WTC11 (cell line): ENCODE data around the gene NPR3. TPM values are rescaled to one million over a fixed set of nuclear protein-coding genes. Genes with fewer than 3 reads are reported as not detected.

Experiments
- ATAC-seq: fragments of 200-7000 bp; cut with Tn5 transposase; 2 replicates; pipeline ENCODE4 v1.10.0; 2021; ENCODE audit warnings: mild to moderate bottlenecking, moderate library complexity
- CTCF ChIA-PET: fragments of 300-600 bp; sonication (Branson Sonifier 250); formaldehyde crosslinking; loops from one replicate; lab custom pipeline; 2021; ENCODE audit warnings: antibody characterized with exemption; lab: Charles Lee
- POLR2A ChIA-PET: fragments of 350-600 bp; sonication (Branson Sonifier 250); formaldehyde crosslinking; loops from one replicate; lab custom pipeline; 2021; ENCODE audit warnings: antibody characterized with exemption; lab: Charles Lee
- DNase-seq: peaks from one replicate; pipeline ENCODE4 v3.0.0; 2021; ENCODE audit warnings: low spot score
- H3K27ac Mint-ChIP-seq: 2 replicates; pipeline ENCODE4 v1.8.0; 2021; ENCODE audit warnings: mixed read lengths
- H3K27me3 Mint-ChIP-seq: 2 replicates; pipeline ENCODE4 v1.8.0; 2021; ENCODE audit warnings: low read depth, mild to moderate bottlenecking, moderate library complexity, mixed read lengths
- H3K36me3 Mint-ChIP-seq: 2 replicates; pipeline ENCODE4 v1.8.0; 2021; ENCODE audit warnings: mixed read lengths
- H3K4me1 Mint-ChIP-seq: 2 replicates; pipeline ENCODE4 v1.8.0; 2022; ENCODE audit warnings: mixed read lengths
- H3K4me3 Mint-ChIP-seq: 2 replicates; pipeline ENCODE4 v1.8.0; 2021; ENCODE audit warnings: mild to moderate bottlenecking, moderate library complexity, mixed read lengths
- H3K9me3 Mint-ChIP-seq: 2 replicates; pipeline ENCODE4 v1.8.0; 2021; ENCODE audit warnings: mixed read lengths
- AFF4 ChIP-seq: sonication (generic); formaldehyde crosslinking; IDR thresholded peaks from 2 replicates; pipeline ENCODE4 v1.8.1; 2023; ENCODE audit warnings: mild to moderate bottlenecking, missing genetic modification reagents, borderline replicate concordance
- ARID4B ChIP-seq: sonication (generic); formaldehyde crosslinking; IDR thresholded peaks from 2 replicates; pipeline ENCODE4 v1.8.0; 2023; ENCODE audit warnings: missing genetic modification reagents, mild to moderate bottlenecking, borderline replicate concordance
- CREM ChIP-seq: sonication (generic); formaldehyde crosslinking; IDR thresholded peaks from 2 replicates; pipeline ENCODE4 v1.8.1; 2022; ENCODE audit warnings: mild to moderate bottlenecking, missing genetic modification reagents, moderate library complexity
- CTCF ChIP-seq: fragments of 200-600 bp; IDR thresholded peaks from 2 replicates; pipeline ENCODE4 v1.8.0; 2022; ENCODE audit warnings: antibody characterized with exemption
- E2F4 ChIP-seq: sonication (generic); formaldehyde crosslinking; IDR thresholded peaks from 2 replicates; pipeline ENCODE4 v1.8.1; 2022; ENCODE audit warnings: low read depth, mild to moderate bottlenecking, moderate library complexity, missing genetic modification reagents, borderline replicate concordance
- EMX1 ChIP-seq: fragments of 250-450 bp; sonication (Bioruptor Pico); IDR thresholded peaks from 2 replicates; pipeline ENCODE4 v1.8.0; 2021; ENCODE audit warnings: mild to moderate bottlenecking
- JUN ChIP-seq: sonication (generic); formaldehyde crosslinking; IDR thresholded peaks from 2 replicates; pipeline ENCODE4 v1.8.0; 2023; ENCODE audit warnings: mild to moderate bottlenecking, missing genetic modification reagents
- NFATC4 ChIP-seq: fragments of 250-450 bp; sonication (Bioruptor Pico); IDR thresholded peaks from 2 replicates; pipeline ENCODE4 v1.9.0; 2021; ENCODE audit warnings: mild to moderate bottlenecking
- NR3C1 ChIP-seq: sonication (generic); formaldehyde crosslinking; conservative IDR thresholded peaks from 2 replicates; pipeline ENCODE4 v1.8.1; 2023; ENCODE audit warnings: low read depth, mild to moderate bottlenecking, missing genetic modification reagents
- OVOL2 ChIP-seq: fragments of 250-450 bp; sonication (Bioruptor Pico); IDR thresholded peaks from 2 replicates; pipeline ENCODE4 v1.9.0; 2021; ENCODE audit warnings: mild to moderate bottlenecking, borderline replicate concordance
- STAT6 ChIP-seq: sonication (generic); formaldehyde crosslinking; conservative IDR thresholded peaks from 2 replicates; pipeline ENCODE4 v1.8.1; 2023; ENCODE audit warnings: mild to moderate bottlenecking, low read depth, missing genetic modification reagents, moderate library complexity
- TEAD1 ChIP-seq: sonication (generic); formaldehyde crosslinking; IDR thresholded peaks from 2 replicates; pipeline ENCODE4 v1.8.0; 2022; ENCODE audit warnings: mild to moderate bottlenecking, missing genetic modification reagents
- ZNF138 ChIP-seq: sonication (generic); formaldehyde crosslinking; conservative IDR thresholded peaks from 2 replicates; pipeline ENCODE4 v1.8.1; 2022; ENCODE audit warnings: mild to moderate bottlenecking, moderate library complexity, missing genetic modification reagents
- ZNF512 ChIP-seq: sonication (generic); formaldehyde crosslinking; IDR thresholded peaks from 2 replicates; pipeline ENCODE4 v1.8.1; 2022; ENCODE audit warnings: missing genetic modification reagents, borderline replicate concordance
- ZNF671 ChIP-seq: fragments of 250-450 bp; sonication (Bioruptor Pico); IDR thresholded peaks from 2 replicates; pipeline ENCODE4 v1.8.0; 2021; ENCODE audit warnings: mild to moderate bottlenecking
- total RNA-seq: library from RNA; stranded (reverse); gene quantifications from 3 replicates; pipeline ENCODE4 v1.2.3, GENCODE V29; 2021

NPR3 gene
- total RNA-seq, 1 experiment from 2014 or later: 0.09 TPM

- no peak for TF ChIP-seq E2F4 (CRISPR knock-in tag)
- no peak for TF ChIP-seq CTCF
- TF ChIP-seq NR3C1 (CRISPR knock-in tag): no peak
- TF ChIP-seq CREM (CRISPR knock-in tag): no peak
- no peak for TF ChIP-seq ZNF671 (CRISPR knock-in tag)
- no peak for TF ChIP-seq AFF4
- no peak for TF ChIP-seq ZNF138
- TF ChIP-seq TEAD1 (CRISPR knock-in tag): no peak
These were observed 46.6 kb upstream of the NPR3 start (continued) for GRCh38 chr5:32664523-32664922.

- ChIA-PET POLR2A (no interaction called here), CTCF (no interaction called here)
- Mint-ChIP-seq H3K27me3 (peaks cover 3% of the 10 kb centered on the region; the same call in 1 of the 2 replicates), H3K36me3 (peaks cover 24% of the 10 kb centered on the region), H3K9me3 (peaks cover 42% of the 10 kb centered on the region), H3K27ac (no peak overlapping the region), H3K4me3 (no peak overlapping the region), H3K4me1 (peaks cover 10% of the 10 kb centered on the region)
- TF ChIP-seq EMX1 (CRISPR knock-in tag) (no peak), NFATC4 (no peak), ZNF512 (CRISPR knock-in tag) (no peak), STAT6 (no peak), JUN (CRISPR knock-in tag) (no peak), ARID4B (CRISPR knock-in tag) (no peak), OVOL2 (CRISPR knock-in tag) (no peak)
- ATAC-seq: no peak
- no peak for DNase-seq
These were observed 42.6 kb upstream of the NPR3 start for GRCh38 chr5:32668552-32668951.
